Inferior parietal cortex (tissue), 1 donor: ENCODE measurements around the gene PLA2G2A.

Experiments
- DNase-seq: peaks from one replicate; pipeline ENCODE4 v3.0.0-alpha.2; 2016; ENCODE audit errors: extremely low spot score

PLA2G2A gene

GRCh38 chr1:19926296-19927129, 52.9 kb downstream of the PLA2G2A start:
- no peak for DNase-seq
